ENCODE data around the gene SVOPL.

The SVOPL gene

GRCh38 chr7:138563808-138564207, 137.4 kb downstream of the SVOPL start:
- DNase-seq (ENCODE audit: low read depth): no peak

DNA sequence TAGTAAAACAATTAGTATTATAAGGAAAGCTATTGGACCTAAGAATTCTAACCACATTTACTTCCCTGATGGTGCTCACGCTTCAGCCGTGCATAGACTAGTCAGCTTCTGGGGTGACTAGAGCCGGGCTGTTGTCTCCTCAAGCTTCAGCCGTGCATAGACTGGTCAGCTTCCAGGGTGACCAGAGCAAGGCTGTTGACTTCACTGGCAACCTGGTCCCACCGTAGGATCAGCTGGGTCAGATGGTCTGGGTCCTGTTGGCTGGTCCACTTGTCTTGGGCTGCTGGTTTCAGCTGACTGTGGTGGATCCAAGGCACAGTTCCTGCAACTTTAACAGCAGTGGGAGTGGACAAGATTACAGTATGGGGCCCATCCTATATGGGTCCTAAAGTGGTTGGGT, 141.7 kb downstream of the SVOPL start:
- no peak for DNase-seq (ENCODE audit: low read depth)

DNA sequence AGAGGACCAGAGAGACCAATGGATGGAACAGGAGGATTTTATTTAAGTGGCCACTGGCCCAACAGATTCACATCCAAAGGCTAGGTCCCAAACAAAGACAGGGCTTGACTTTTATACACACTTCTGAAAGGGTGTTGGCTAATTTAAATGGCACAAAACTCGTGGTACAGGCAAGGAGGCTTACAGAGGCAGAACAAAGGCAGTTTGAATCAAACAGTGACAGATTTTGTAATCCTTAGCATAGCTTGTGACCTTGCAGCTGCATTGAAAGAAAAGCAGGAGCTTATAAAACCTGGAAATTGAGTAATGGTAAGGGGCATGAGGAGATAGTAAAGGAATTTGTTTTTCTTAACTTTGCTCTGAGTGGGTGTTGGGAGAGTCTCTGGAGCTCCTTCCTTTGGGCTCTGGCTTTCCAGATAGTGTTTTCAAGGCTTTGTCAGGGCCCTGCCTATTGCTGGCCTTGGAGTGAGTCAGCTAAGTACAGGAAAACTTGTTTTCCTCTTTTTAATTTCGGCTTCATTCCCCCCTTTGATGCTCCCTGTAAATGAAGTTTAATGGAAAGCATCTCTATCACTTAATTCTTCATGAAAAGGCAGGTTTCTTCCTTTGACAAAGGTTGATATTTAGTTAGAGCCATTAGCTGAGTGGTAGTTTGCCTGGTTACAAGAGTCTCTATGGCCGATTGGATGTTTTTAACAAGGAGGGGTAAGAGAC, 144.2 kb downstream of the SVOPL start:
- no peak for DNase-seq (ENCODE audit: low read depth)

- no peak for DNase-seq (ENCODE audit: low read depth)
Observed at GRCh38 chr7:138555684-138556083, 145.5 kb downstream of the SVOPL start.

DNA sequence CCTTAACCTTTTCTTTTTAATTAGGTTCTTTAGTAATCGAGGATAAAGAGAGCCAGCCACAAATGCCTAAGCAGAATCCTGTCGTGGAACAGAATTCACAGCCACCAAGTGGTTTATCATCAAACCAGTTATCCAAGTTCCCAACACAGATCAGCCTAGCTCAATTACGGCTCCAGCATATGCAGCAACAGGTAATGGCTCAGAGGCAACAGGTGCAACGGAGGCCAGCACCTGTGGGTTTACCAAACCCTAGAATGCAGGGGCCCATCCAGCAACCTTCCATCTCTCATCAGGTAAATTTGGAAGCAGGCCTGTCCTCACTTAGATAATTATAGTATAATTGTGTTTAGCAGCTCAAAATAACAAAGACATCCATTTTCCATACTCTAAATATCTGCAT, 146.5 kb downstream of the SVOPL start:
- DNase-seq (ENCODE audit: low read depth): no peak

DNA sequence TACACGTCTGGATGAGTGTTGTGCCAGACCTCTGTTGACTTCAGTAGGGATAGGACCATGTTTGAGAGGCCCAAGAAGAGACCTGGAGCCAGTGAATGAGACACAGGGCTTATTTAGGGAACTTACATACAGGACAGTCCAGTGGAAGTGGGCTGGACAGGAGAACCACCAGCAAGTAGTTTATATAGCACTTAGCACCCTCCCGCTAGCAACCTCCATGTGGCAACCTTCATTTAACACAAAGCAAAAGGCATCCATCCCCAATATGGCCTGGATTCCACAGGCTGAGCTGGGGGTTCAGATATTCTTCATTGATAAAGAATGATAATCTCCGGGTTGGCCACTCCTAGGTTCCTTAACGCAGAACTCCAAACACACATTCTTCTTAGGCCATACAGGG, 147.4 kb downstream of the SVOPL start:
- no peak for DNase-seq (ENCODE audit: low read depth)

GRCh38 chr7:138551102-138551501, 150.1 kb downstream of the SVOPL start:
- no peak for DNase-seq (ENCODE audit: low read depth)

- DNase-seq (ENCODE audit: low read depth): no peak
Observed at GRCh38 chr7:138550337-138550736, 150.8 kb downstream of the SVOPL start.

- DNase-seq (ENCODE audit: low read depth): no peak
Observed at GRCh38 chr7:138549082-138549481, 152.1 kb downstream of the SVOPL start.

DNA sequence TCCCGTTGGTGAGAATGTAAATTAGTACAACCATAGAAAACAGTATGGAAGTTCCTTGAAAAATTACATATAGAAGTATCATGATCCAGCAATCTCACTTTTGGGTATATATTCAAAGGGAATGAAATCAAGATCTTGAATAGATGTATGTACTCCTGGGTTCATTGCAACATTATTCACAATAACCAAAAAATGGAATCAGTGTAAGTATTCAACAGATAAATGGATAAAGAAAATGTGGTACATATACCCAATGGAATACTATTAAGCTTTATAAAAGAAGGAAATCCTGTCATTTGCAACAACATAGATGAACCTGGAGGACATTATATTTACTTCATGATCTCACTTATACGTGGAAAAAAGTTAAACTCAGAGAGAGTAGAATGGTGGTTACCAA, 154.3 kb downstream of the SVOPL start:
- no peak for DNase-seq (ENCODE audit: low read depth)

DNA sequence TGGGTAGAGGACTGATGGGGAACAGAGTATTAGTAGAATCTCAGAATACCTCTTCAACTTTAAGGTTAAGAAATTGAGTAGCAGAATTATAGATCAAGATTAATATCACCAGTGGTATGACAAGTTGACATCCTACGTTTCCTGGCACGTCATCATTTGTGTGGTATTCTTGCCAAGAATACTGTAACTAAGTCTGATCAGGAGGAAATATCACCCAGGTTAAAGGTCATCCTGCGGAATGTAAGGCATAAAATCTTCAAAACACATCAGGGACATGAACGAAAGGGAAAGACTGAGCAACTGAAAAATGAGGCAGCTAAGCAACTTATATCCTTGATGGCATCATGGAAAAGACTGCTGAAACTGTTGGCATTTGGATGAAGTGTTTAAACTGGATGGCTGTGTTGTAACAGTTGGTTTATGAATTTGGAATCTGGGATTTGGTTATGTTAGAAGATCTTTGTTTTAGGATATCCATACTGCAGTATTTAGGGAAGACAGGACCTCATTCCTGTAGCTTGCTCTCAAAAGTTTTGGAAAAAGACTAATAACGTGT, 155.0 kb downstream of the SVOPL start:
- no peak for DNase-seq (ENCODE audit: low read depth)

DNA sequence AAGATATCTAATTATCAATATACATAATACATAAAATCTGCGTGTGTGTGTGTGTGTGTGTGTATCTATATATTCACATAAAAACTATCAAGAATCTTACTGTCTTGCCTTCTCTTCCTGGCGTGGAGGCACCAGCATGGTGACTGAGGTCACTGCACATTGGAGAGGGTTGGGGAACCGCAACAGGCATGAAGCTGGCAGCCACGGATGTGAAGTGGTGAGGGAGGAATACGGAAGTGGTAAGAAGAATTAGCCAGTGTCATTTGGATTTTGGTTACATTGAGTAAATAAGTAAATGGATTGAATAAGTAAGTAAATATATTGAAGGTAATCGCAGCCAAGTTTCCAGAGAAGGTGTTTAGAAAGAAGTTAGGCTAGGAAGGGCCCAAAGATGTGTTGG, 156.0 kb downstream of the SVOPL start:
- no peak for DNase-seq (ENCODE audit: low read depth)

All from GM04503 (cell line).